Measurements from ENCODE around the gene CALML5.

Gene CALML5

GRCh38 chr10:5532618-5533097 lies 33.3 kb upstream of the CALML5 start:
- Histone ChIP-seq H3K9me3 (ENCODE audit: insufficient read depth, low read depth, low read length) (no peaks in the 10 kb centered on the region), H3K79me2 (ENCODE audit: insufficient read depth, low read length) (no peaks in the 10 kb centered on the region), H3K4me3 (ENCODE audit: low read length, poor library complexity, severe bottlenecking) (no peak overlapping the region), H3K4me2 (ENCODE audit: low read depth, low read length, poor library complexity, severe bottlenecking) (no peak overlapping the region), H3K36me3 (ENCODE audit: insufficient read depth, low read length) (no peaks in the 10 kb centered on the region), H3K4me1 (ENCODE audit: insufficient read depth, low read length, poor library complexity, severe bottlenecking) (no peaks in the 10 kb centered on the region), H3K9me2 (replicated peaks; ENCODE audit: low read depth, low read length) (no peaks in the 10 kb centered on the region), H3F3A (ENCODE audit: low read depth) (no peaks in the 10 kb centered on the region), H2AFZ (ENCODE audit: low read length) (no peak overlapping the region), H3K27me3 (ENCODE audit: insufficient read depth, low read length, poor library complexity, severe bottlenecking) (no peaks in the 10 kb centered on the region), H3K9ac (ENCODE audit: low read depth, low read length, poor library complexity, severe bottlenecking) (no peak overlapping the region), H4K20me1 (ENCODE audit: insufficient read depth, low read length, poor library complexity, severe bottlenecking) (no peaks in the 10 kb centered on the region)
- TF ChIP-seq EZH2phosphoT487 (IDR thresholded peaks at IDR 0.05; ENCODE audit: borderline replicate concordance), result no peak
- no peak for TF ChIP-seq CTCF (conservative IDR thresholded peaks at IDR 0.05; ENCODE audit: low read length)

GRCh38 chr10:5532307-5532605 lies 32.9 kb upstream of the CALML5 start:
- TF ChIP-seq CTCF (conservative IDR thresholded peaks at IDR 0.05; ENCODE audit: low read length), result no peak
- no peak for TF ChIP-seq EZH2phosphoT487 (IDR thresholded peaks at IDR 0.05; ENCODE audit: borderline replicate concordance)
- H3K4me1 ChIP-seq (ENCODE audit: insufficient read depth, low read length, poor library complexity, severe bottlenecking), result no peaks in the 10 kb centered on the region

DNA sequence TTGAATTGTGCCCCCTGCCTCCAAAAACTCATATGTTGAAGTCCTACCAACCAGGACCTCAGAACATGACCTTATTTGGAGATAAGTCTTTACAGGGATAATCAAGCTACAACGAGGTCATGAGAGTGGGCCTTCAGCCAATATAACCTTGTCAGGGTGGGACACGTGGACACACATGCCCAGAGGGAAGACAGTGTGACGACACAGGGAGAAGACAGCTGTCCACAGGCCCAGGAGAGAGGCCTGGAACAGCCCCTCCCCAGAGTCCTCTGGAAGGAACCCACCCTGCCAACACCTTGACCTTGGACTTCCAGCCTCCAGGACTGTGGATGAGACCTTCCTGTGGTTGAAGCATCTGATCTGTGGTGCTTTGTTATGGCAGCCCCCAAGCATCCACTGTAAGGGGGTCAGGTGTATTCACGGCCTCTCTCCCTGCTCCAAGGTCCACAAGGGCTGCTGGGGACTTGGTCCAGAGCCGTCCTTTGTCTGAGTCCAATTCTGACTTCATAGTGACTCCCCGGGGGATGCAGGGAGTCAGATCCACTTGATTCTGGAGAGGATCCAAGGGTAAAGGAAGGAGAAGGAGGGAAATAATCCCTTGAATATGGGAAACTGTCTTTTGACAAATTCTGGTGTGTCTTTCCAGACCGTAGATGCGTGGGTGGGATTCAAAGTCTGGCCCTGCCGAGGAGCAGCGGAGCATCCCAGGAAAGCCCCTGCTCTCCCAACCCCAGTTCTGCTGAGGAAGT lies 32.4 kb upstream of the CALML5 start:
- H3K4me2 ChIP-seq (ENCODE audit: low read depth, low read length, poor library complexity, severe bottlenecking), result no peak overlapping the region
- H4K20me1 ChIP-seq (ENCODE audit: insufficient read depth, low read length, poor library complexity, severe bottlenecking), result no peaks in the 10 kb centered on the region
- H3K9me2 ChIP-seq (replicated peaks; ENCODE audit: low read depth, low read length), result no peaks in the 10 kb centered on the region
- no peaks in the 10 kb centered on the region for H3K36me3 ChIP-seq (ENCODE audit: insufficient read depth, low read length)
- H3K9me3 ChIP-seq (ENCODE audit: insufficient read depth, low read depth, low read length), result no peaks in the 10 kb centered on the region
- no peak overlapping the region for H3K9ac ChIP-seq (ENCODE audit: low read depth, low read length, poor library complexity, severe bottlenecking)
- H3K4me3 ChIP-seq (ENCODE audit: low read length, poor library complexity, severe bottlenecking), result no peak overlapping the region
- no peaks in the 10 kb centered on the region for H3F3A ChIP-seq (ENCODE audit: low read depth)
- no peaks in the 10 kb centered on the region for H3K27me3 ChIP-seq (ENCODE audit: insufficient read depth, low read length, poor library complexity, severe bottlenecking)
- no peaks in the 10 kb centered on the region for H3K79me2 ChIP-seq (ENCODE audit: insufficient read depth, low read length)
- no peaks in the 10 kb centered on the region for H3K4me1 ChIP-seq (ENCODE audit: insufficient read depth, low read length, poor library complexity, severe bottlenecking)
- TF ChIP-seq CTCF (conservative IDR thresholded peaks at IDR 0.05; ENCODE audit: low read length) (no peak), EZH2phosphoT487 (IDR thresholded peaks at IDR 0.05; ENCODE audit: borderline replicate concordance) (no peak)
- no peak overlapping the region for H2AFZ ChIP-seq (ENCODE audit: low read length)

More at GRCh38 chr10:5532307-5532605, 32.9 kb upstream of the CALML5 start:
- no peak overlapping the region for H3K9ac ChIP-seq (ENCODE audit: low read depth, low read length, poor library complexity, severe bottlenecking)
- H2AFZ ChIP-seq (ENCODE audit: low read length), result no peak overlapping the region
- no peaks in the 10 kb centered on the region for H3K9me2 ChIP-seq (replicated peaks; ENCODE audit: low read depth, low read length)
- no peaks in the 10 kb centered on the region for H3F3A ChIP-seq (ENCODE audit: low read depth)
- no peaks in the 10 kb centered on the region for H3K79me2 ChIP-seq (ENCODE audit: insufficient read depth, low read length)
- H3K9me3 ChIP-seq (ENCODE audit: insufficient read depth, low read depth, low read length), result no peaks in the 10 kb centered on the region
- no peak overlapping the region for H3K4me3 ChIP-seq (ENCODE audit: low read length, poor library complexity, severe bottlenecking)
- no peaks in the 10 kb centered on the region for H3K27me3 ChIP-seq (ENCODE audit: insufficient read depth, low read length, poor library complexity, severe bottlenecking)
- H4K20me1 ChIP-seq (ENCODE audit: insufficient read depth, low read length, poor library complexity, severe bottlenecking), result no peaks in the 10 kb centered on the region
- H3K4me2 ChIP-seq (ENCODE audit: low read depth, low read length, poor library complexity, severe bottlenecking), result no peak overlapping the region
- no peaks in the 10 kb centered on the region for H3K36me3 ChIP-seq (ENCODE audit: insufficient read depth, low read length)
